Suprapubic skin (tissue), 4 donors: ENCODE data around the gene PSMA1. TPM values are rescaled to one million over a fixed set of nuclear protein-coding genes. Genes with fewer than 3 reads are reported as not detected.
"Not testable (repeated sequence)": the region's sequence is repeated elsewhere in the genome, so short reads cannot be mapped to it uniquely, and the experiment has no call there.

Experiments used
- DNase-seq, 2 donors: peaks; one replicate each; pipeline ENCODE4 v3.0.0-alpha.2; 2019; ENCODE audit warnings: low spot score in 2 of 2
- H3K27ac ChIP-seq: fragments of 200-600 bp; sonication (generic); one replicate; pipeline ENCODE4 v1.5.1; 2019
- H3K27me3 ChIP-seq: fragments of 200-600 bp; sonication (generic); one replicate; pipeline ENCODE4 v1.5.1; 2019
- H3K36me3 ChIP-seq: fragments of 200-600 bp; sonication (generic); one replicate; pipeline ENCODE4 v1.5.1; 2019
- H3K4me1 ChIP-seq: fragments of 200-600 bp; sonication (generic); one replicate; pipeline ENCODE4 v1.5.1; 2019
- H3K4me3 ChIP-seq: fragments of 200-600 bp; sonication (generic); one replicate; pipeline ENCODE4 v1.5.1; 2019; ENCODE audit warnings: mild to moderate bottlenecking
- H3K9me3 ChIP-seq: fragments of 200-600 bp; sonication (generic); one replicate; pipeline ENCODE4 v1.5.1; 2019
- CTCF ChIP-seq, 2 donors: fragments of 200-600 bp in 1 of 2; fragments of 450-650 bp in 1 of 2; sonication (generic) in 1 of 2; IDR thresholded peaks; one replicate each; pipeline ENCODE4 v1.5.1; 2016 to 2019; ENCODE audit warnings: antibody characterized with exemption in 2 of 2, mild to moderate bottlenecking in 1 of 2, moderate library complexity in 1 of 2
- EP300 ChIP-seq: sonication (generic); formaldehyde crosslinking; IDR thresholded peaks from one replicate; pipeline ENCODE4 v1.6.1; 2017; ENCODE audit warnings: antibody characterized with exemption
- POLR2A ChIP-seq, 2 donors: fragments of 450-650 bp; IDR thresholded peaks; one replicate each; pipeline ENCODE4 v1.6.1; 2017; ENCODE audit warnings: antibody characterized with exemption in 2 of 2, mild to moderate bottlenecking in 2 of 2, moderate library complexity in 2 of 2
- POLR2AphosphoS5 ChIP-seq, 3 donors: sonication (generic); formaldehyde crosslinking; IDR thresholded peaks; one replicate each; pipeline ENCODE4 v1.6.1; 2017; ENCODE audit warnings: antibody characterized with exemption in 3 of 3
- WGBS: methylation state at CpG from one replicate; pipeline ENCODE4 v1.1.5; 2018; 5-methylcytosine and 5-hydroxymethylcytosine counted together
- total RNA-seq, 4 donors: library from RNA; depleted of rRNA; stranded (reverse); fragments of >200 nt; gene quantifications; one replicate each; pipeline ENCODE4 v1.1.0, GENCODE V29; 2016

PSMA1 gene
- total RNA-seq, 4 donors from 2014 or later: 86.1 to 115 (median 99.6) TPM

GRCh38 chr11:14538926-14539554 lies 18.9 kb upstream of the PSMA1 start:
- peaks cover 14% of the 10 kb centered on the region for H3K4me1 ChIP-seq
- H3K4me3 ChIP-seq: no peak overlapping the region
- TF ChIP-seq CTCF (IDR thresholded peaks at IDR 0.05) (no peak), POLR2AphosphoS5 (IDR thresholded peaks at IDR 0.05) (no peak), EP300 (no peak), POLR2A (IDR thresholded peaks at IDR 0.05) (no peak)
- WGBS: 88% methylated on average over 3 of the region's 3 CpGs
- H3K9me3 ChIP-seq: no peaks in the 10 kb centered on the region
- no peaks in the 10 kb centered on the region for H3K27me3 ChIP-seq
- DNase-seq: no peak
- no peaks in the 10 kb centered on the region for H3K36me3 ChIP-seq
- H3K27ac ChIP-seq: no peak overlapping the region

- no peaks in the 10 kb centered on the region for H3K9me3 ChIP-seq
- H3K36me3 ChIP-seq: no peaks in the 10 kb centered on the region
- H3K27ac ChIP-seq: no peak overlapping the region
- no peak for TF ChIP-seq CTCF (IDR thresholded peaks at IDR 0.05)
- TF ChIP-seq POLR2AphosphoS5 (IDR thresholded peaks at IDR 0.05): no peak
- no peak for DNase-seq
- H3K4me1 ChIP-seq: peaks cover 14% of the 10 kb centered on the region
- no peaks in the 10 kb centered on the region for H3K27me3 ChIP-seq
- WGBS: 60% methylated on average over 6 of the region's 6 CpGs
- no peak overlapping the region for H3K4me3 ChIP-seq
Observed at GRCh38 chr11:14538271-14538925, 18.2 kb upstream of the PSMA1 start.

GRCh38 chr11:14537134-14537599 lies 17.0 kb upstream of the PSMA1 start:
- no peaks in the 10 kb centered on the region for H3K36me3 ChIP-seq
- H3K4me1 ChIP-seq: peaks cover 14% of the 10 kb centered on the region
- TF ChIP-seq CTCF (IDR thresholded peaks at IDR 0.05) (peak; percentile 56 to 74), POLR2A (IDR thresholded peaks at IDR 0.05) (no peak), POLR2AphosphoS5 (IDR thresholded peaks at IDR 0.05) (no peak), EP300 (no peak)
- no peak for DNase-seq
- H3K9me3 ChIP-seq: no peaks in the 10 kb centered on the region
- no peak overlapping the region for H3K27ac ChIP-seq
- no peak overlapping the region for H3K4me3 ChIP-seq
- 7% methylated on average over 5 of the region's 5 CpGs for WGBS
- H3K27me3 ChIP-seq: no peaks in the 10 kb centered on the region

- not testable (repeated sequence) for H3K4me3 ChIP-seq, H3K27ac ChIP-seq, H3K27me3 ChIP-seq, DNase-seq, H3K4me1 ChIP-seq, H3K36me3 ChIP-seq, H3K9me3 ChIP-seq
- 66% methylated on average over 4 of the region's 4 CpGs for WGBS
Observed at GRCh38 chr11:14535166-14535565, 15.0 kb upstream of the PSMA1 start.

- Histone ChIP-seq H3K27ac (no peak overlapping the region), H3K27me3 (no peaks in the 10 kb centered on the region), H3K4me1 (no peaks in the 10 kb centered on the region), H3K36me3 (no peaks in the 10 kb centered on the region), H3K4me3 (no peak overlapping the region), H3K9me3 (no peaks in the 10 kb centered on the region)
- no peak for DNase-seq
- 94% methylated on average over 2 of the region's 2 CpGs for WGBS
- TF ChIP-seq CTCF (IDR thresholded peaks at IDR 0.05) (no peak), POLR2AphosphoS5 (IDR thresholded peaks at IDR 0.05) (no peak), POLR2A (IDR thresholded peaks at IDR 0.05) (no peak), EP300 (no peak)
Observed at GRCh38 chr11:14529951-14530350, 9.8 kb upstream of the PSMA1 start.
